Common myeloid progenitor, CD34-positive (primary cell): ENCODE results near the gene SLC26A5.
A peak's percentile ranks its signal among the peaks of the same experiment; 100 is the strongest.

Experiments used
- CTCF ChIA-PET: fragments of 350-600 bp; sonication (Branson Sonifier 250); formaldehyde crosslinking; loops from one replicate; lab custom pipeline; 2021; ENCODE audit warnings: antibody characterized with exemption; lab: Charles Lee
- POLR2A ChIA-PET: fragments of 350-600 bp; sonication (Branson Sonifier 250); formaldehyde crosslinking; loops from one replicate; lab custom pipeline; 2021; ENCODE audit warnings: antibody characterized with exemption; lab: Charles Lee
- DNase-seq, 3 donors: peaks; one replicate each; pipeline versions ENCODE4 v3.0.0 to v3.0.0-alpha.2; 2013
- H3K27ac ChIP-seq, 2 experiments: 1 replicate in 1 of 2; 2 replicates in 1 of 2; pipeline ENCODE4 v1.7.0; 2013; ENCODE audit warnings: inconsistent platforms in 2 of 2, low read length in 2 of 2, mild to moderate bottlenecking in 2 of 2, low read depth in 1 of 2, moderate library complexity in 1 of 2; ENCODE audit not compliant: severe bottlenecking in 2 of 2, insufficient read depth in 1 of 2, poor library complexity in 1 of 2
- H3K27me3 ChIP-seq, 5 experiments: replicated peaks in 2 of 5; 1 replicate in 3 of 5; 2 replicates in 2 of 5; pipeline versions ENCODE4 v1.6.1 to v1.7.0; 2013; ENCODE audit warnings: low read length in 4 of 5, mild to moderate bottlenecking in 2 of 5, moderate library complexity in 2 of 5, inconsistent platforms in 1 of 5; ENCODE audit not compliant: insufficient read depth in 5 of 5, control insufficient read depth in 4 of 5
- H3K36me3 ChIP-seq, 4 experiments: 1 replicate in 2 of 4; 2 replicates in 2 of 4; pipeline versions ENCODE4 v1.6.1 to v1.7.0; 2013; ENCODE audit warnings: low read length in 3 of 4, control low read depth in 1 of 4, mild to moderate bottlenecking in 1 of 4; ENCODE audit not compliant: control insufficient read depth in 4 of 4, insufficient read depth in 4 of 4
- H3K4me1 ChIP-seq, 4 experiments: 1 replicate in 3 of 4; 2 replicates in 1 of 4; pipeline versions ENCODE4 v1.6.1 to v1.7.1; 2013; ENCODE audit warnings: low read length in 3 of 4, mild to moderate bottlenecking in 3 of 4, control low read depth in 1 of 4, inconsistent platforms in 1 of 4, moderate library complexity in 1 of 4; ENCODE audit not compliant: control insufficient read depth in 4 of 4, insufficient read depth in 4 of 4; ENCODE audit errors: control extremely low read depth in 1 of 4
- H3K4me3 ChIP-seq, 7 experiments: 1 replicate in 4 of 7; 2 replicates in 3 of 7; pipeline versions ENCODE4 v1.5.1 to v1.7.0; 2013; ENCODE audit warnings: mild to moderate bottlenecking in 7 of 7, low read length in 6 of 7, moderate library complexity in 6 of 7, inconsistent platforms in 2 of 7, low read depth in 2 of 7, control low read depth in 1 of 7; ENCODE audit not compliant: insufficient read depth in 4 of 7, control insufficient read depth in 1 of 7; ENCODE audit errors: extremely low read depth in 1 of 7
- H3K9me3 ChIP-seq, 5 experiments: 1 replicate in 4 of 5; 2 replicates in 1 of 5; pipeline versions ENCODE4 v1.6.1 to v1.7.1; 2013; ENCODE audit warnings: low read length in 4 of 5, mild to moderate bottlenecking in 2 of 5, inconsistent platforms in 1 of 5, low read depth in 1 of 5, moderate library complexity in 1 of 5; ENCODE audit not compliant: control insufficient read depth in 4 of 5, insufficient read depth in 2 of 5; ENCODE audit errors: control extremely low read depth in 1 of 5
- WGBS: methylation state at CpG from one replicate; pipeline ENCODE4 v1.1.5; 2013; ENCODE audit not compliant: insufficient coverage; 5-methylcytosine and 5-hydroxymethylcytosine counted together

SLC26A5 gene

GRCh38 chr7:103425177-103425576, 20.8 kb downstream of the SLC26A5 start:
- no peaks in the 10 kb centered on the region for H3K9me3 ChIP-seq
- H3K27ac ChIP-seq, result no peak overlapping the region
- H3K4me3 ChIP-seq, result no peak overlapping the region
- CTCF ChIA-PET, result no interaction called here
- no peaks in the 10 kb centered on the region for H3K4me1 ChIP-seq
- WGBS, result no CpG with 5 or more reads among the region's 1 CpG
- H3K36me3 ChIP-seq, result no peaks in the 10 kb centered on the region
- H3K27me3 ChIP-seq, result peaks cover 0 to 3% (median 0%) of the 10 kb centered on the region in 5 experiments
- DNase-seq, result no peak
- POLR2A ChIA-PET, result no interaction called here

- H3K36me3 ChIP-seq, result no peaks in the 10 kb centered on the region
- DNase-seq, result no peak
- no peaks in the 10 kb centered on the region for H3K9me3 ChIP-seq
- no peak overlapping the region for H3K27ac ChIP-seq
- POLR2A ChIA-PET, result no interaction called here
- no peak overlapping the region for H3K4me3 ChIP-seq
- CTCF ChIA-PET, result no interaction called here
- WGBS, result no CpG with 5 or more reads among the region's 3 CpGs
- H3K27me3 ChIP-seq, result peaks cover 0 to 3% (median 0%) of the 10 kb centered on the region in 5 experiments
- H3K4me1 ChIP-seq, result no peaks in the 10 kb centered on the region
These were observed 22.4 kb downstream of the SLC26A5 start for GRCh38 chr7:103423467-103424179.

- CTCF ChIA-PET, result no interaction called here
These were observed 25.1 kb downstream of the SLC26A5 start for GRCh38 chr7:103420857-103421384.

GRCh38 chr7:103418241-103418640, 27.8 kb downstream of the SLC26A5 start:
- DNase-seq, result peak in 2 of 3 donors; percentile 18 to 50
- Histone ChIP-seq H3K27ac (no peak overlapping the region), H3K4me3 (no peak overlapping the region), H3K36me3 (no peaks in the 10 kb centered on the region), H3K4me1 (no peaks in the 10 kb centered on the region), H3K27me3 (peaks cover 0 to 5% (median 0%) of the 10 kb centered on the region in 5 experiments), H3K9me3 (no peaks in the 10 kb centered on the region)
- 58% methylated on average over 2 of the region's 3 CpGs for WGBS
- ChIA-PET POLR2A (no interaction called here), CTCF (no interaction called here)

More at GRCh38 chr7:103420857-103421384, 25.1 kb downstream of the SLC26A5 start:
- no peak for DNase-seq
- POLR2A ChIA-PET, result no interaction called here
- no peaks in the 10 kb centered on the region for H3K4me1 ChIP-seq
- no peaks in the 10 kb centered on the region for H3K36me3 ChIP-seq
- peaks cover 0 to 3% (median 0%) of the 10 kb centered on the region in 5 experiments for H3K27me3 ChIP-seq
- no peak overlapping the region for H3K4me3 ChIP-seq
- no peaks in the 10 kb centered on the region for H3K9me3 ChIP-seq
- WGBS, result 100% methylated on average over 3 of the region's 5 CpGs
- no peak overlapping the region for H3K27ac ChIP-seq

DNA sequence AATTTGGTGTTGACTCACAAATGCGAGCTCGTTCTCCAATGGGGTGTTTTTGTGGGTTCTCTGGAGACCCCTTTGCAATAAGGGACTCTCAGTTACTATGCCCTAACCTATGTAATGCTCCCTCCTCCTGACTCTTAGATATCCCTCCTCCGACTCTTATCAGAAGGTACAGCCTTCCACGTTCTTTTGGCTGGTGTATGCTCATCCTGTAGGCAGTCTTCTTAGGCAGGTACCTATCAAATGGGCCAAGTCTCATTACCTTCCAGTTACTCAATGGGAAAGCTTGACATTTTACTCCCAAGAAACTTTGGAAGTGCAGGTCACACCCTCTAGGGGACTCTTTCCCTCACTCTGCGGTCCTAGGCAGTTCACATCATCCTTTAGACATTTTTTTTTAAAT, 32.6 kb downstream of the SLC26A5 start:
- POLR2A ChIA-PET, result interaction anchor here (0.5 kb wide), 1 partner anchor 517 kb away, joined by 3 read pairs; no protein-coding TSS in a partner anchor
- Histone ChIP-seq H3K27me3 (peaks cover 0 to 10% (median 0%) of the 10 kb centered on the region in 5 experiments), H3K27ac (no peak overlapping the region), H3K9me3 (no peaks in the 10 kb centered on the region), H3K36me3 (no peaks in the 10 kb centered on the region), H3K4me1 (no peaks in the 10 kb centered on the region), H3K4me3 (no peak overlapping the region)
- 95% methylated on average over 4 of the region's 5 CpGs for WGBS
- DNase-seq, result no peak
- CTCF ChIA-PET, result interaction anchor here (1.0 kb wide), 1 partner anchor 15 kb away, joined by 3 read pairs; no protein-coding TSS in a partner anchor

DNA sequence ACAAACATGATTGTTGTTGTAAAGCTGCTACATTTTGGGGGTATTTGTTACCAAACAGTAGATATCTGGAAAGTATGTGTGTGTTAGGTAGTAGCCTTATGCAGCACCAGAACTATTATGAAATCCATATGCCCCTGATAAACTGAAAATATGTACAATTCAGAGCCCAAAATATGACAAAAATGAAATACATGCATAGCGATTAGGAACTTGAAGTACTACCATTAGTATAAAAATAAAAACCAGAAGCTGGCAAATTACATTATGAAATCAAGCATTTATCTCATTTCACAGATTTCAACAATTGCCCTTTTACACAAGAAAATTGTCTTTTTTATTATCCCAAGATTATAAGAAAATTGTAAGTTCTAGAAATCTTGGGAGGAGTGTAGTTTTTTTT, 33.9 kb downstream of the SLC26A5 start:
- ChIA-PET CTCF (interaction anchor here (0.6 to 1.0 kb wide), 2 partner anchors 9 to 163 kb away, joined by 3 read pairs; no protein-coding TSS in a partner anchor), POLR2A (no interaction called here)

More for the DNA sequence above, 33.9 kb downstream of the SLC26A5 start:
- WGBS, result no CpG with 5 or more reads among the region's 1 CpG
- DNase-seq, result no peak
- Histone ChIP-seq H3K27me3 (peaks cover 0 to 10% (median 0%) of the 10 kb centered on the region in 5 experiments), H3K4me3 (no peak overlapping the region), H3K4me1 (no peaks in the 10 kb centered on the region), H3K27ac (no peak overlapping the region), H3K36me3 (no peaks in the 10 kb centered on the region), H3K9me3 (no peaks in the 10 kb centered on the region)
